Lung (tissue), 12 donors: ENCODE measurements around the gene MAP1LC3B. TPM values are rescaled to one million over a fixed set of nuclear protein-coding genes. Genes with fewer than 3 reads are reported as not detected.

ENCODE experiments used
- ATAC-seq: fragments of 200-7000 bp; cut with Tn5 transposase; one replicate; pipeline ENCODE4 v1.9.1; 2020; ENCODE audit warnings: moderate number of reproducible peaks; ENCODE audit not compliant: insufficient read depth, low FRiP score
- DNase-seq, 3 donors: peaks; one replicate each; pipeline ENCODE4 v3.0.0-alpha.2; 2013 to 2017
- H3K27ac ChIP-seq, 2 donors: one replicate each; pipeline ENCODE4 v1.5.1; 2013; ENCODE audit warnings: mild to moderate bottlenecking in 2 of 2, moderate library complexity in 2 of 2, control low read depth in 1 of 2, inconsistent platforms in 1 of 2, low read depth in 1 of 2, low read length in 1 of 2
- H3K27me3 ChIP-seq, 3 donors: one replicate each; pipeline ENCODE4 v1.5.1; 2013; ENCODE audit warnings: low read length in 2 of 3; ENCODE audit not compliant: control insufficient read depth in 3 of 3, insufficient read depth in 3 of 3
- H3K36me3 ChIP-seq, 4 donors: one replicate each; pipeline ENCODE4 v1.5.1; 2013; ENCODE audit warnings: low read length in 4 of 4, mild to moderate bottlenecking in 1 of 4, moderate library complexity in 1 of 4; ENCODE audit not compliant: control insufficient read depth in 4 of 4, insufficient read depth in 4 of 4
- H3K4me1 ChIP-seq, 5 donors: one replicate each; pipeline ENCODE4 v1.5.1; 2013; ENCODE audit warnings: low read length in 5 of 5, mild to moderate bottlenecking in 2 of 5, moderate library complexity in 1 of 5; ENCODE audit not compliant: control insufficient read depth in 5 of 5, insufficient read depth in 5 of 5
- H3K4me3 ChIP-seq: one replicate; pipeline ENCODE4 v1.5.1; 2013; ENCODE audit warnings: mild to moderate bottlenecking, control low read depth, moderate library complexity
- H3K9ac ChIP-seq, 2 donors: one replicate each; pipeline ENCODE4 v1.5.1; 2013; ENCODE audit warnings: low read length in 2 of 2, control low read depth in 1 of 2; ENCODE audit not compliant: insufficient read depth in 1 of 2
- H3K9me3 ChIP-seq, 4 donors: one replicate each; pipeline ENCODE4 v1.5.1; 2013; ENCODE audit warnings: low read length in 3 of 4, mild to moderate bottlenecking in 1 of 4, moderate library complexity in 1 of 4; ENCODE audit not compliant: control insufficient read depth in 4 of 4, insufficient read depth in 3 of 4
- CTCF ChIP-seq: IDR thresholded peaks from 2 replicates; pipeline ENCODE4 v1.5.1; 2012; ENCODE audit warnings: mild to moderate bottlenecking; ENCODE audit errors: control extremely low read depth, extremely low read depth
- WGBS, 2 donors: extraction: QIAGEN DNeasy Blood & Tissue Kit; methylation state at CpG; one replicate each; pipeline ENCODE4 v1.1.7; 2013; 5-methylcytosine and 5-hydroxymethylcytosine counted together
- polyA plus RNA-seq, 2 donors: library from polyadenylated mRNA; stranded (reverse); fragments of 200-250 nt; gene quantifications; one replicate each; pipeline ENCODE4 v1.2.1, GENCODE V29; 2013
- total RNA-seq, 2 donors: library from RNA; depleted of rRNA in 1 of 2; stranded (reverse); fragments of >200 nt in 1 of 2; gene quantifications; one replicate each; pipeline ENCODE4 v1.2.1, GENCODE V29; 2014 to 2021
- donor health status: control.
- donor health status: control.
- donor health status: Bipolar disorder and iron deficiency.
- donor health status: healthy.
- donor health status: DM: yes; HTN: yes; CAD: no.

Gene MAP1LC3B
- total and polyA plus RNA-seq, 4 donors: 43.3 to 62.2 (median 47.7) TPM

- H3K27ac ChIP-seq: peak overlapping the region; percentile 97 to 99
- no peaks in the 10 kb centered on the region for H3K9me3 ChIP-seq
- TF ChIP-seq CTCF: no peak
- DNase-seq: no peak
- no peaks in the 10 kb centered on the region for H3K27me3 ChIP-seq
- H3K4me3 ChIP-seq: no peak overlapping the region
- ATAC-seq: no peak
- WGBS, 2 donors: 97 to 99% methylated on average over 24 of the region's 24 CpGs
- peak overlapping the region in 1 of 2 donors; percentile 3 for H3K9ac ChIP-seq
- H3K36me3 ChIP-seq: peaks cover 0 to 2% (median 0%) of the 10 kb centered on the region in 4 donors
- peaks cover 0 to 34% (median 11%) of the 10 kb centered on the region in 5 donors for H3K4me1 ChIP-seq
These were observed 1.4 kb upstream of the MAP1LC3B start for GRCh38 chr16:87390641-87391323.

- WGBS, 2 donors: 8 to 15% methylated on average over 24 to 44 of the region's 44 CpGs
- H3K4me1 ChIP-seq: peaks cover 0 to 34% (median 11%) of the 10 kb centered on the region in 5 donors
- no peak for TF ChIP-seq CTCF
- no peaks in the 10 kb centered on the region for H3K9me3 ChIP-seq
- peak; percentile 55 to 69 (median 64) for DNase-seq
- H3K36me3 ChIP-seq: peaks cover 0 to 2% (median 0%) of the 10 kb centered on the region in 4 donors
- H3K27ac ChIP-seq: peak overlapping the region; percentile 97 to 99
- no peaks in the 10 kb centered on the region for H3K27me3 ChIP-seq
- peak overlapping the region; percentile 59 for H3K4me3 ChIP-seq
- peak overlapping the region; percentile 60 to 74 for H3K9ac ChIP-seq
- peak; percentile 23 for ATAC-seq
These were observed 699 bp upstream of the MAP1LC3B start for GRCh38 chr16:87391324-87391949.

- no peak for ATAC-seq
- TF ChIP-seq CTCF: peak; percentile 22
- WGBS, 2 donors: 1 to 2% methylated on average over 53 of the region's 53 CpGs
These were observed 914 bp downstream of the MAP1LC3B start for GRCh38 chr16:87392821-87393679.

More at GRCh38 chr16:87392821-87393679, 914 bp downstream of the MAP1LC3B start:
- Histone ChIP-seq H3K27ac (peak overlapping the region; percentile 93 to 94), H3K27me3 (no peaks in the 10 kb centered on the region), H3K9ac (peak overlapping the region in 1 of 2 donors; percentile 45), H3K9me3 (no peaks in the 10 kb centered on the region), H3K4me3 (peak overlapping the region; percentile 87), H3K36me3 (peaks cover 0 to 5% (median 0%) of the 10 kb centered on the region in 4 donors), H3K4me1 (peaks cover 0 to 28% (median 7%) of the 10 kb centered on the region in 5 donors)
- peak; percentile 51 to 72 (median 71) for DNase-seq
